K562 (cell line): ENCODE measurements around the gene R3HDM1. TPM values are rescaled to one million over a fixed set of nuclear protein-coding genes. Genes with fewer than 3 reads are reported as not detected.
A peak's percentile ranks its signal among the peaks of the same experiment; 100 is the strongest.

Experiments
- CBFB ChIP-seq: sonication (generic); formaldehyde crosslinking; IDR thresholded peaks from 2 replicates; pipeline ENCODE4 v1.4.0; 2020; ENCODE audit warnings: mild to moderate bottlenecking, missing genetic modification reagents
- ESRRB ChIP-seq: fragments of 250-450 bp; sonication (Bioruptor Pico); IDR thresholded peaks from 2 replicates; pipeline ENCODE4 v1.5.0; 2020; ENCODE audit warnings: mild to moderate bottlenecking, moderate library complexity, borderline replicate concordance
- HDAC1 ChIP-seq, 2 experiments: fragments of 450-650 bp; IDR thresholded peaks; 2 replicates each; pipeline ENCODE4 v1.6.1; 2016 to 2017; ENCODE audit warnings: inconsistent platforms in 1 of 2, mild to moderate bottlenecking in 1 of 2, moderate library complexity in 1 of 2
- NR1H2 ChIP-seq: sonication (generic); formaldehyde crosslinking; IDR thresholded peaks from 2 replicates; pipeline ENCODE4 v1.4.0; 2020; ENCODE audit warnings: mild to moderate bottlenecking, missing genetic modification reagents
- PML ChIP-seq: IDR thresholded peaks from 2 replicates; pipeline ENCODE4 v1.6.1; 2012; ENCODE audit warnings: low read length, inconsistent platforms
- PRMT5 ChIP-seq: sonication (generic); formaldehyde crosslinking; IDR thresholded peaks from 2 replicates; pipeline ENCODE4 v1.5.0; 2020; ENCODE audit warnings: missing genetic modification reagents
- RBM22 ChIP-seq: fragments of 200-400 bp; formaldehyde crosslinking; IDR thresholded peaks from 2 replicates; pipeline ENCODE4 v1.6.1; 2018; ENCODE audit warnings: low read length, low read depth; ENCODE audit not compliant: poor library complexity, severe bottlenecking
- RNF2 ChIP-seq: sonication (generic); IDR thresholded peaks from 2 replicates; pipeline ENCODE4 v1.6.1; 2016
- SAFB2 ChIP-seq: fragments of 200-400 bp; formaldehyde crosslinking; IDR thresholded peaks from 2 replicates; pipeline ENCODE4 v1.6.1; 2018; ENCODE audit warnings: borderline replicate concordance, low read length, low read depth, moderate library complexity; ENCODE audit not compliant: severe bottlenecking
- SETDB1 ChIP-seq: IDR thresholded peaks from one replicate; pipeline ENCODE4 v1.6.1; 2012; ENCODE audit warnings: low read length, control low read depth, inconsistent platforms
- TRIM28 ChIP-seq: fragments of 450-650 bp; IDR thresholded peaks from 2 replicates; pipeline ENCODE4 v1.6.1; 2017
- polyA plus RNA-seq, 8 experiments: library from polyadenylated mRNA; depleted of rRNA in 4 of 8; stranded (reverse) in 5 of 8; unstranded in 3 of 8; fragments of >200 nt; fragmentation: Nextera tagmentation in 2 of 8; fragmentation: Illumina TruSeq in 1 of 8; extraction: Ambion mirVana in 2 of 8; extraction: Trizol in 1 of 8; gene quantifications; 2 replicates each; pipeline versions ENCODE4 v1.2.1 to v1.2.3, GENCODE V29; 2011 to 2014; ENCODE audit warnings: inconsistent platforms in 1 of 8, missing spikeins in 1 of 8
- total RNA-seq, 7 experiments: library from RNA; depleted of rRNA in 6 of 7; stranded (reverse); fragments of >200 nt in 6 of 7; fragmentation: Illumina TruSeq in 2 of 7; extraction: Trizol in 2 of 7; gene quantifications; 2 replicates each; pipeline versions ENCODE4 v1.2.1 to v1.2.3, GENCODE V29; 2011 to 2021; ENCODE audit warnings: low replicate concordance in 1 of 7
- TF ChIP-seq, protein P1 (sequence below): fragments of 200-600 bp; sonication (generic); IDR thresholded peaks from one replicate; pipeline ENCODE4 v1.6.1; 2012; ENCODE audit warnings: mild to moderate bottlenecking, low read depth, low read length, inconsistent platforms
- TF ChIP-seq, protein P2 (sequence below), 2 experiments: IDR thresholded peaks; 2 replicates each; pipeline ENCODE4 v1.6.1; 2011; ENCODE audit warnings: borderline replicate concordance in 1 of 2, control low read depth in 1 of 2, low read depth in 1 of 2, low read length in 1 of 2, mild to moderate bottlenecking in 1 of 2, mixed read lengths in 1 of 2, moderate library complexity in 1 of 2; ENCODE audit not compliant: insufficient read depth in 1 of 2, insufficient read length in 1 of 2, poor library complexity in 1 of 2, severe bottlenecking in 1 of 2; ENCODE audit errors: extremely low read depth in 1 of 2

R3HDM1 gene
- total and polyA plus RNA-seq, 9 of the 15 experiments (the other 6 are each of a cell fraction or from before 2014, with no cell fraction given), result 12.4 to 89.4 (median 31.0) TPM

DNA sequence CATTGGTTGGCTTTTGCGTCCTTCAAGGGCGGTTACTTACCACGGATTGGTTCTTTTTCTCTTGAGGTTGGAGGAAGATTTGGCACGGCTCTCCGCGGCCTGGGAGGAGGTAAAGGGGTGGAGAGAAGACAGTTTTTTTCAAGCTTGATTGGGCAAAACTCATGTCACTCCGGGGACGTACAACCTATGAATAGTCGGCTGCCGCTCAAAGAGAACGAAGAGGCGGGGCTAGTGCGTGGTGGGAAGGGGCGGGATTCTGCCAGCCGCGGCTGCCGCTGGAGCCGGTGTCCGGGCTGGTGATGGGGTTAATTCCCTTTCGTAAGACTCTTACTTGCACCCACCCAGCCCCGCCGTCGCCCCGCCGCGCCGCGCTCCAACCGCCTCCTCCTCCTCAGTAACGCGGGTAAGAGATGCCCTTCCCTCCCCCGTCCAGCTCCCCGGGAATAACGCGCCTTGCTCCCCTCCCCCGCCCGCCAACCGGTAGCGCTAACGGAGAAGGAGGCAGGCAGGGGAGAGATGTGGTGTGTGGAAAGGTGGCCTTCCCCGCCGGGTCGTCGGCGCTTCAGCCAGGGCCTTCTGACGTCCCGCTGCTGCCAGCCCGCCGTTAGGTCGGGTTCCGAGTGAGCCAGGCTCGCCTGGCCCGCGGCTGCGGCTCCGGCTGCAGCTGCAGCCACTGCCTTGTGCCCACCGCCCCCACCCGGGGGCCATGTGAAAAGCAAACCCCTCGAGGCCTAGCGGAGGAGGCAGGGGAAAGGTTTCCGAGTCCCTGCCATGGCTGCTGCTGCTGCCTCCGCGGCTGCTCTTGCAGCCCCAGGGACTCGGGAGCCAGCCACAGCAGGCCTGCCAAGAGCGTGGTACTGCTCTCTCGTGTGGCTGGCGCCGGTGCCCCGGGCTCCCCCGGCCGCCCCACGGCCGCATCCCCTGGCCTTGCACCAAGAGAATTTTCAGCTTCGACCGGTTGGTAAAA lies at the start of gene R3HDM1 (continued):
- TF ChIP-seq, protein P1, sequence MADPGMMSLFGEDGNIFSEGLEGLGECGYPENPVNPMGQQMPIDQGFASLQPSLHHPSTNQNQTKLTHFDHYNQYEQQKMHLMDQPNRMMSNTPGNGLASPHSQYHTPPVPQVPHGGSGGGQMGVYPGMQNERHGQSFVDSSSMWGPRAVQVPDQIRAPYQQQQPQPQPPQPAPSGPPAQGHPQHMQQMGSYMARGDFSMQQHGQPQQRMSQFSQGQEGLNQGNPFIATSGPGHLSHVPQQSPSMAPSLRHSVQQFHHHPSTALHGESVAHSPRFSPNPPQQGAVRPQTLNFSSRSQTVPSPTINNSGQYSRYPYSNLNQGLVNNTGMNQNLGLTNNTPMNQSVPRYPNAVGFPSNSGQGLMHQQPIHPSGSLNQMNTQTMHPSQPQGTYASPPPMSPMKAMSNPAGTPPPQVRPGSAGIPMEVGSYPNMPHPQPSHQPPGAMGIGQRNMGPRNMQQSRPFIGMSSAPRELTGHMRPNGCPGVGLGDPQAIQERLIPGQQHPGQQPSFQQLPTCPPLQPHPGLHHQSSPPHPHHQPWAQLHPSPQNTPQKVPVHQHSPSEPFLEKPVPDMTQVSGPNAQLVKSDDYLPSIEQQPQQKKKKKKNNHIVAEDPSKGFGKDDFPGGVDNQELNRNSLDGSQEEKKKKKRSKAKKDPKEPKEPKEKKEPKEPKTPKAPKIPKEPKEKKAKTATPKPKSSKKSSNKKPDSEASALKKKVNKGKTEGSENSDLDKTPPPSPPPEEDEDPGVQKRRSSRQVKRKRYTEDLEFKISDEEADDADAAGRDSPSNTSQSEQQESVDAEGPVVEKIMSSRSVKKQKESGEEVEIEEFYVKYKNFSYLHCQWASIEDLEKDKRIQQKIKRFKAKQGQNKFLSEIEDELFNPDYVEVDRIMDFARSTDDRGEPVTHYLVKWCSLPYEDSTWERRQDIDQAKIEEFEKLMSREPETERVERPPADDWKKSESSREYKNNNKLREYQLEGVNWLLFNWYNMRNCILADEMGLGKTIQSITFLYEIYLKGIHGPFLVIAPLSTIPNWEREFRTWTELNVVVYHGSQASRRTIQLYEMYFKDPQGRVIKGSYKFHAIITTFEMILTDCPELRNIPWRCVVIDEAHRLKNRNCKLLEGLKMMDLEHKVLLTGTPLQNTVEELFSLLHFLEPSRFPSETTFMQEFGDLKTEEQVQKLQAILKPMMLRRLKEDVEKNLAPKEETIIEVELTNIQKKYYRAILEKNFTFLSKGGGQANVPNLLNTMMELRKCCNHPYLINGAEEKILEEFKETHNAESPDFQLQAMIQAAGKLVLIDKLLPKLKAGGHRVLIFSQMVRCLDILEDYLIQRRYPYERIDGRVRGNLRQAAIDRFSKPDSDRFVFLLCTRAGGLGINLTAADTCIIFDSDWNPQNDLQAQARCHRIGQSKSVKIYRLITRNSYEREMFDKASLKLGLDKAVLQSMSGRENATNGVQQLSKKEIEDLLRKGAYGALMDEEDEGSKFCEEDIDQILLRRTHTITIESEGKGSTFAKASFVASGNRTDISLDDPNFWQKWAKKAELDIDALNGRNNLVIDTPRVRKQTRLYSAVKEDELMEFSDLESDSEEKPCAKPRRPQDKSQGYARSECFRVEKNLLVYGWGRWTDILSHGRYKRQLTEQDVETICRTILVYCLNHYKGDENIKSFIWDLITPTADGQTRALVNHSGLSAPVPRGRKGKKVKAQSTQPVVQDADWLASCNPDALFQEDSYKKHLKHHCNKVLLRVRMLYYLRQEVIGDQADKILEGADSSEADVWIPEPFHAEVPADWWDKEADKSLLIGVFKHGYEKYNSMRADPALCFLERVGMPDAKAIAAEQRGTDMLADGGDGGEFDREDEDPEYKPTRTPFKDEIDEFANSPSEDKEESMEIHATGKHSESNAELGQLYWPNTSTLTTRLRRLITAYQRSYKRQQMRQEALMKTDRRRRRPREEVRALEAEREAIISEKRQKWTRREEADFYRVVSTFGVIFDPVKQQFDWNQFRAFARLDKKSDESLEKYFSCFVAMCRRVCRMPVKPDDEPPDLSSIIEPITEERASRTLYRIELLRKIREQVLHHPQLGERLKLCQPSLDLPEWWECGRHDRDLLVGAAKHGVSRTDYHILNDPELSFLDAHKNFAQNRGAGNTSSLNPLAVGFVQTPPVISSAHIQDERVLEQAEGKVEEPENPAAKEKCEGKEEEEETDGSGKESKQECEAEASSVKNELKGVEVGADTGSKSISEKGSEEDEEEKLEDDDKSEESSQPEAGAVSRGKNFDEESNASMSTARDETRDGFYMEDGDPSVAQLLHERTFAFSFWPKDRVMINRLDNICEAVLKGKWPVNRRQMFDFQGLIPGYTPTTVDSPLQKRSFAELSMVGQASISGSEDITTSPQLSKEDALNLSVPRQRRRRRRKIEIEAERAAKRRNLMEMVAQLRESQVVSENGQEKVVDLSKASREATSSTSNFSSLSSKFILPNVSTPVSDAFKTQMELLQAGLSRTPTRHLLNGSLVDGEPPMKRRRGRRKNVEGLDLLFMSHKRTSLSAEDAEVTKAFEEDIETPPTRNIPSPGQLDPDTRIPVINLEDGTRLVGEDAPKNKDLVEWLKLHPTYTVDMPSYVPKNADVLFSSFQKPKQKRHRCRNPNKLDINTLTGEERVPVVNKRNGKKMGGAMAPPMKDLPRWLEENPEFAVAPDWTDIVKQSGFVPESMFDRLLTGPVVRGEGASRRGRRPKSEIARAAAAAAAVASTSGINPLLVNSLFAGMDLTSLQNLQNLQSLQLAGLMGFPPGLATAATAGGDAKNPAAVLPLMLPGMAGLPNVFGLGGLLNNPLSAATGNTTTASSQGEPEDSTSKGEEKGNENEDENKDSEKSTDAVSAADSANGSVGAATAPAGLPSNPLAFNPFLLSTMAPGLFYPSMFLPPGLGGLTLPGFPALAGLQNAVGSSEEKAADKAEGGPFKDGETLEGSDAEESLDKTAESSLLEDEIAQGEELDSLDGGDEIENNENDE, result no peak
- no peak for TF ChIP-seq RNF2
- peak in 1 of 2 experiments; percentile 62; a peak in 2 of 4 replicates for TF ChIP-seq HDAC1 (IDR thresholded peaks at IDR 0.05)
- TF ChIP-seq NR1H2 (CRISPR knock-in tag), result no peak
- no peak for TF ChIP-seq SAFB2
- no peak for TF ChIP-seq PRMT5 (CRISPR knock-in tag)
- 0 out of 2 replicates have a peak, but pooled peaks have one; percentile 48 for TF ChIP-seq PML
- TF ChIP-seq ESRRB (CRISPR knock-in tag), result no peak
- no peak for TF ChIP-seq TRIM28
- TF ChIP-seq RBM22, result no peak
- TF ChIP-seq, protein P2, sequence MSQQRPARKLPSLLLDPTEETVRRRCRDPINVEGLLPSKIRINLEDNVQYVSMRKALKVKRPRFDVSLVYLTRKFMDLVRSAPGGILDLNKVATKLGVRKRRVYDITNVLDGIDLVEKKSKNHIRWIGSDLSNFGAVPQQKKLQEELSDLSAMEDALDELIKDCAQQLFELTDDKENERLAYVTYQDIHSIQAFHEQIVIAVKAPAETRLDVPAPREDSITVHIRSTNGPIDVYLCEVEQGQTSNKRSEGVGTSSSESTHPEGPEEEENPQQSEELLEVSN (IDR thresholded peaks at IDR 0.05; ENCODE audit: borderline replicate concordance in 1 of 2, extremely low read depth in 1 of 2, insufficient read depth in 1 of 2, insufficient read length in 1 of 2, low read depth in 1 of 2, low read length in 1 of 2, poor library complexity in 1 of 2, severe bottlenecking in 1 of 2), result peak in 1 of 2 experiments; percentile 35
- TF ChIP-seq SETDB1, result no peak
- TF ChIP-seq CBFB (CRISPR knock-in tag), result 0 out of 2 replicates have a peak, but pooled peaks have one; percentile 42
